Fibroblast of lung (primary cell): ENCODE data around the gene PPM1A.

Source experiments
- CTCF ChIP-seq, 2 donors: IDR thresholded peaks in 1 of 2; conservative IDR thresholded peaks in 1 of 2; 1 replicate in 1 of 2; 2 replicates in 1 of 2; pipeline ENCODE4 v1.5.1; 2011 to 2012; ENCODE audit warnings: low read length in 2 of 2, control low read depth in 1 of 2, inconsistent platforms in 1 of 2, low read depth in 1 of 2, mild to moderate bottlenecking in 1 of 2
- EZH2 ChIP-seq: IDR thresholded peaks from 2 replicates; pipeline ENCODE4 v1.5.1; 2012; ENCODE audit warnings: low read length, control low read depth, mild to moderate bottlenecking; ENCODE audit errors: missing control alignments

DNA sequence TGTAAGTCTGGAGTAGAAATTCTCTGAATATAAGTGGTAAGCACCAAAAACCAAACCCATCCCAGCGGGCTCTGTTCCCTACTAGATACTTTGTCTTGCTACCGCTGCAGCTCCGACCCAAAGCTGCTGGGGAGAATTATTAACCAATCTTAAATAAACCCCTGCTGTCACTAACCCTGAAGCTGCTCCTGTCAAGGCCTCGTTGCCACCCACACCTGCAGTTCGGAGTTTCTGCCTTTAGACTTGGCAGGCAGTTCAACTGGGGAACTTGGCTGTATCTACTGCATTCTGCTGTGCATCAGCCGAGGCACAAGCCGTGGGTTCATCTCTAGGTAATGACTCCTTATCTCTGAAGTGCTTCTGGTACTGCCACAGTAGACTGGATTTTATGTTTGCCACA lies 55.5 kb downstream of the PPM1A start:
- TF ChIP-seq CTCF (conservative IDR thresholded peaks at IDR 0.05 in 1 of 2, IDR thresholded peaks at IDR 0.05 in 1 of 2; ENCODE audit: low read depth in 1 of 2, low read length in 2 of 2) (no peak), EZH2 (no peak)
